HepG2 (cell line): Measurements from ENCODE around the gene RAB36. TPM values are rescaled to one million over a fixed set of nuclear protein-coding genes. Genes with fewer than 3 reads are reported as not detected.

Experiments
- FOXA3 ChIP-seq: IDR thresholded peaks from 2 replicates; pipeline ENCODE4 v1.6.1; 2016; ENCODE audit warnings: missing genetic modification reagents, missing compliant biosample characterization
- KLF13 ChIP-seq: sonication (generic); formaldehyde crosslinking; IDR thresholded peaks from 2 replicates; pipeline ENCODE4 v1.4.0; 2020; ENCODE audit warnings: mild to moderate bottlenecking, missing genetic modification reagents
- KLF6 ChIP-seq: IDR thresholded peaks from 2 replicates; pipeline ENCODE4 v1.8.0; 2016; ENCODE audit warnings: missing biosample characterization, missing genetic modification reagents
- NRL ChIP-seq: sonication (generic); formaldehyde crosslinking; IDR thresholded peaks from 2 replicates; pipeline ENCODE4 v1.5.0; 2020; ENCODE audit warnings: missing genetic modification reagents, mild to moderate bottlenecking, moderate library complexity, borderline replicate concordance
- PHF20 ChIP-seq: sonication (generic); formaldehyde crosslinking; IDR thresholded peaks from 2 replicates; pipeline ENCODE4 v1.5.0; 2020; ENCODE audit warnings: mild to moderate bottlenecking, missing genetic modification reagents
- SALL2 ChIP-seq: sonication (generic); formaldehyde crosslinking; IDR thresholded peaks from 2 replicates; pipeline ENCODE4 v1.8.1; 2023; ENCODE audit warnings: mild to moderate bottlenecking, missing genetic modification reagents, inconsistent platforms
- YEATS2 ChIP-seq: sonication (generic); formaldehyde crosslinking; IDR thresholded peaks from 2 replicates; pipeline ENCODE4 v1.4.0; 2020; ENCODE audit warnings: missing genetic modification reagents, borderline replicate concordance
- ZNF121 ChIP-seq: sonication (generic); formaldehyde crosslinking; IDR thresholded peaks from 2 replicates; pipeline ENCODE4 v1.5.0; 2020; ENCODE audit warnings: mild to moderate bottlenecking, missing genetic modification reagents
- ZNF160 ChIP-seq: sonication (generic); formaldehyde crosslinking; IDR thresholded peaks from 2 replicates; pipeline ENCODE4 v1.8.0; 2022; ENCODE audit warnings: mild to moderate bottlenecking, inconsistent platforms, missing genetic modification reagents
- ZNF367 ChIP-seq: sonication (generic); formaldehyde crosslinking; IDR thresholded peaks from 2 replicates; pipeline ENCODE4 v1.4.0; 2020; ENCODE audit warnings: missing genetic modification reagents, borderline replicate concordance
- ZNF569 ChIP-seq: sonication (generic); formaldehyde crosslinking; IDR thresholded peaks from 2 replicates; pipeline ENCODE4 v1.5.0; 2020; ENCODE audit warnings: mild to moderate bottlenecking, missing genetic modification reagents, moderate library complexity, borderline replicate concordance
- ZNF570 ChIP-seq: sonication (generic); formaldehyde crosslinking; IDR thresholded peaks from 2 replicates; pipeline ENCODE4 v1.4.0; 2020; ENCODE audit warnings: mild to moderate bottlenecking, missing genetic modification reagents, borderline replicate concordance
- ZNF790 ChIP-seq: sonication (generic); formaldehyde crosslinking; IDR thresholded peaks from 2 replicates; pipeline ENCODE4 v1.8.0; 2022; ENCODE audit warnings: missing genetic modification reagents, mild to moderate bottlenecking, borderline replicate concordance
- ZNF878 ChIP-seq: sonication (generic); formaldehyde crosslinking; IDR thresholded peaks from 2 replicates; pipeline ENCODE4 v1.8.1; 2023; ENCODE audit warnings: mild to moderate bottlenecking, missing genetic modification reagents, moderate library complexity
- polyA plus RNA-seq, 8 experiments: library from polyadenylated mRNA; depleted of rRNA in 3 of 8; stranded (reverse) in 7 of 8; unstranded in 1 of 8; fragments of >200 nt; fragmentation: Illumina TruSeq in 4 of 8; extraction: Trizol in 4 of 8; gene quantifications; 2 replicates each; pipeline versions ENCODE4 v1.2.1 to v1.2.3, GENCODE V29; 2011 to 2016; ENCODE audit warnings: low read depth in 4 of 8, missing spikeins in 1 of 8, mixed read lengths in 1 of 8; ENCODE audit not compliant: insufficient read depth in 1 of 8
- total RNA-seq, 5 experiments: library from RNA; depleted of rRNA; stranded (reverse); fragments of >200 nt; fragmentation: Illumina TruSeq; extraction: Trizol; gene quantifications; 2 replicates each; pipeline ENCODE4 v1.2.3, GENCODE V29; 2016; ENCODE audit warnings: low read depth in 1 of 5
- TF ChIP-seq, protein P1 (sequence below): sonication (generic); formaldehyde crosslinking; conservative IDR thresholded peaks from 2 replicates; pipeline ENCODE4 v1.8.0; 2022; ENCODE audit warnings: low read depth, missing genetic modification reagents
- TF ChIP-seq, protein P2 (sequence below): sonication (generic); formaldehyde crosslinking; IDR thresholded peaks from 2 replicates; pipeline ENCODE4 v1.4.0; 2020; ENCODE audit warnings: missing genetic modification reagents, borderline replicate concordance
- TF ChIP-seq, protein P3 (sequence below): IDR thresholded peaks from 2 replicates; pipeline ENCODE4 v1.6.1; 2018; ENCODE audit warnings: missing genetic modification reagents, mild to moderate bottlenecking, missing compliant biosample characterization
- TF ChIP-seq, protein P4 (sequence below): sonication (generic); formaldehyde crosslinking; IDR thresholded peaks from 2 replicates; pipeline ENCODE4 v1.5.0; 2020; ENCODE audit warnings: missing genetic modification reagents
- TF ChIP-seq, protein P5 (sequence below): sonication (generic); formaldehyde crosslinking; conservative IDR thresholded peaks from 2 replicates; pipeline ENCODE4 v1.8.1; 2023; ENCODE audit warnings: missing genetic modification reagents

The RAB36 gene
- total and polyA plus RNA-seq, 2 of the 13 experiments (the other 11 are each of a cell fraction or from before 2014, with no cell fraction given) = 0.24 to 0.86 TPM

DNA sequence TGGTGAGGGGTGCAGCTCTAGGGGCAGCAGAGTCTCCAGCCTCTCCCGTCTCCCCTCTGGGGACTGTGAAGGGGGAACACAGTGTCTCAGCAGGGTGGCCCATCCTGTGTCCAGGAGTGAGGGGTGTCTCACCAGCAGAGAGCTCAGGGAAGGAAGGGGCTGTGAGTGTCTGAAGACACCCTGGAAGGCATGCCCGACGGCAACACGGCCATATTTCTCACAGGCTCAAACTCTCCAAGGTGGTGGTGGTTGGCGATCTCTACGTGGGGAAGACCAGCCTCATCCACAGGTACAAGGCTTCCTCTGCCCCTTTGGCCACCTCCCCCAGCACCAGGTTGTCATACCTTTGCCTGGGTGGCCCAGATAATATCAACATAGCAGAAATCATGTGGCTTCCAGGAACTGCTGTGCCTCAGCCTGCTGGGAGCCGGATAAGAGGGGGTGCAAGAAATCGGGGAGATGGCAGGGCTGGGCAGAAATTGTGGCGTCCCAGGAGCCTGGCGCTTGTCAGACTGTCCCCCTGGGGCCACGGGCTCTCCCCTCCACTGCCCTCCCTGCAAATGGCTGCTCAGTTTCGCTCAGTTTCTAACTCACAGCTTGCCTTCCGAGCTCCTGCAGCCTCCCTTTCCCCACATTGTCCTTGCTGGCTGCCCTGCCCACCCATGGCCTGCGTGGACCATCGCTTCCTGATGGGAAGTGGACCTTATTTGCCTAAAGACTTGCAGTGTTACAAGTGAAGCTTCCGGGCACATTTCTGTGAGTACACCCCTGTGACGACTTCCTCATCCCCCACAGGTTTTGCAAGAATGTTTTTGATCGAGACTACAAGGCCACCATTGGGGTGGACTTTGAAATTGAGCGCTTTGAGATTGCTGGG is 7.2 kb downstream of the RAB36 start (continued):
- TF ChIP-seq FOXA3 (peak; percentile 72), ZNF121 (no peak), ZNF367 (CRISPR knock-in tag) (no peak), ZNF160 (CRISPR knock-in tag) (no peak), ZNF569 (no peak), ZNF570 (CRISPR knock-in tag) (no peak), YEATS2 (CRISPR knock-in tag) (peak; percentile 46; the same call in 1 of the 2 replicates), PHF20 (CRISPR knock-in tag) (0 out of 2 replicates have a peak, but pooled peaks have one; percentile 18), NRL (CRISPR knock-in tag) (no peak), SALL2 (no peak), KLF13 (CRISPR knock-in tag) (no peak), ZNF878 (CRISPR knock-in tag) (no peak), KLF6 (CRISPR knock-in tag) (no peak), ZNF790 (CRISPR knock-in tag) (no peak)
- TF ChIP-seq, protein P1, sequence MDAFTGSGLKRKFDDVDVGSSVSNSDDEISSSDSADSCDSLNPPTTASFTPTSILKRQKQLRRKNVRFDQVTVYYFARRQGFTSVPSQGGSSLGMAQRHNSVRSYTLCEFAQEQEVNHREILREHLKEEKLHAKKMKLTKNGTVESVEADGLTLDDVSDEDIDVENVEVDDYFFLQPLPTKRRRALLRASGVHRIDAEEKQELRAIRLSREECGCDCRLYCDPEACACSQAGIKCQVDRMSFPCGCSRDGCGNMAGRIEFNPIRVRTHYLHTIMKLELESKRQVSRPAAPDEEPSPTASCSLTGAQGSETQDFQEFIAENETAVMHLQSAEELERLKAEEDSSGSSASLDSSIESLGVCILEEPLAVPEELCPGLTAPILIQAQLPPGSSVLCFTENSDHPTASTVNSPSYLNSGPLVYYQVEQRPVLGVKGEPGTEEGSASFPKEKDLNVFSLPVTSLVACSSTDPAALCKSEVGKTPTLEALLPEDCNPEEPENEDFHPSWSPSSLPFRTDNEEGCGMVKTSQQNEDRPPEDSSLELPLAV = no peak
- TF ChIP-seq, protein P2, sequence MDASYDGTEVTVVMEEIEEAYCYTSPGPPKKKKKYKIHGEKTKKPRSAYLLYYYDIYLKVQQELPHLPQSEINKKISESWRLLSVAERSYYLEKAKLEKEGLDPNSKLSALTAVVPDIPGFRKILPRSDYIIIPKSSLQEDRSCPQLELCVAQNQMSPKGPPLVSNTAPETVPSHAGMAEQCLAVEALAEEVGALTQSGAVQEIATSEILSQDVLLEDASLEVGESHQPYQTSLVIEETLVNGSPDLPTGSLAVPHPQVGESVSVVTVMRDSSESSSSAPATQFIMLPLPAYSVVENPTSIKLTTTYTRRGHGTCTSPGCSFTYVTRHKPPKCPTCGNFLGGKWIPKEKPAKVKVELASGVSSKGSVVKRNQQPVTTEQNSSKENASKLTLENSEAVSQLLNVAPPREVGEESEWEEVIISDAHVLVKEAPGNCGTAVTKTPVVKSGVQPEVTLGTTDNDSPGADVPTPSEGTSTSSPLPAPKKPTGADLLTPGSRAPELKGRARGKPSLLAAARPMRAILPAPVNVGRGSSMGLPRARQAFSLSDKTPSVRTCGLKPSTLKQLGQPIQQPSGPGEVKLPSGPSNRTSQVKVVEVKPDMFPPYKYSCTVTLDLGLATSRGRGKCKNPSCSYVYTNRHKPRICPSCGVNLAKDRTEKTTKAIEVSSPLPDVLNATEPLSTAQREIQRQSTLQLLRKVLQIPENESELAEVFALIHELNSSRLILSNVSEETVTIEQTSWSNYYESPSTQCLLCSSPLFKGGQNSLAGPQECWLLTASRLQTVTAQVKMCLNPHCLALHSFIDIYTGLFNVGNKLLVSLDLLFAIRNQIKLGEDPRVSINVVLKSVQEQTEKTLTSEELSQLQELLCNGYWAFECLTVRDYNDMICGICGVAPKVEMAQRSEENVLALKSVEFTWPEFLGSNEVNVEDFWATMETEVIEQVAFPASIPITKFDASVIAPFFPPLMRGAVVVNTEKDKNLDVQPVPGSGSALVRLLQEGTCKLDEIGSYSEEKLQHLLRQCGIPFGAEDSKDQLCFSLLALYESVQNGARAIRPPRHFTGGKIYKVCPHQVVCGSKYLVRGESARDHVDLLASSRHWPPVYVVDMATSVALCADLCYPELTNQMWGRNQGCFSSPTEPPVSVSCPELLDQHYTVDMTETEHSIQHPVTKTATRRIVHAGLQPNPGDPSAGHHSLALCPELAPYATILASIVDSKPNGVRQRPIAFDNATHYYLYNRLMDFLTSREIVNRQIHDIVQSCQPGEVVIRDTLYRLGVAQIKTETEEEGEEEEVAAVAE (CRISPR knock-in tag) = no peak
- TF ChIP-seq, protein P3, sequence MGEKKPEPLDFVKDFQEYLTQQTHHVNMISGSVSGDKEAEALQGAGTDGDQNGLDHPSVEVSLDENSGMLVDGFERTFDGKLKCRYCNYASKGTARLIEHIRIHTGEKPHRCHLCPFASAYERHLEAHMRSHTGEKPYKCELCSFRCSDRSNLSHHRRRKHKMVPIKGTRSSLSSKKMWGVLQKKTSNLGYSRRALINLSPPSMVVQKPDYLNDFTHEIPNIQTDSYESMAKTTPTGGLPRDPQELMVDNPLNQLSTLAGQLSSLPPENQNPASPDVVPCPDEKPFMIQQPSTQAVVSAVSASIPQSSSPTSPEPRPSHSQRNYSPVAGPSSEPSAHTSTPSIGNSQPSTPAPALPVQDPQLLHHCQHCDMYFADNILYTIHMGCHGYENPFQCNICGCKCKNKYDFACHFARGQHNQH (CRISPR knock-in tag) = 0 out of 2 replicates have a peak, but pooled peaks have one; percentile 45
- TF ChIP-seq, protein P4, sequence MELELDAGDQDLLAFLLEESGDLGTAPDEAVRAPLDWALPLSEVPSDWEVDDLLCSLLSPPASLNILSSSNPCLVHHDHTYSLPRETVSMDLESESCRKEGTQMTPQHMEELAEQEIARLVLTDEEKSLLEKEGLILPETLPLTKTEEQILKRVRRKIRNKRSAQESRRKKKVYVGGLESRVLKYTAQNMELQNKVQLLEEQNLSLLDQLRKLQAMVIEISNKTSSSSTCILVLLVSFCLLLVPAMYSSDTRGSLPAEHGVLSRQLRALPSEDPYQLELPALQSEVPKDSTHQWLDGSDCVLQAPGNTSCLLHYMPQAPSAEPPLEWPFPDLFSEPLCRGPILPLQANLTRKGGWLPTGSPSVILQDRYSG (CRISPR knock-in tag) = no peak
- TF ChIP-seq, protein P5, sequence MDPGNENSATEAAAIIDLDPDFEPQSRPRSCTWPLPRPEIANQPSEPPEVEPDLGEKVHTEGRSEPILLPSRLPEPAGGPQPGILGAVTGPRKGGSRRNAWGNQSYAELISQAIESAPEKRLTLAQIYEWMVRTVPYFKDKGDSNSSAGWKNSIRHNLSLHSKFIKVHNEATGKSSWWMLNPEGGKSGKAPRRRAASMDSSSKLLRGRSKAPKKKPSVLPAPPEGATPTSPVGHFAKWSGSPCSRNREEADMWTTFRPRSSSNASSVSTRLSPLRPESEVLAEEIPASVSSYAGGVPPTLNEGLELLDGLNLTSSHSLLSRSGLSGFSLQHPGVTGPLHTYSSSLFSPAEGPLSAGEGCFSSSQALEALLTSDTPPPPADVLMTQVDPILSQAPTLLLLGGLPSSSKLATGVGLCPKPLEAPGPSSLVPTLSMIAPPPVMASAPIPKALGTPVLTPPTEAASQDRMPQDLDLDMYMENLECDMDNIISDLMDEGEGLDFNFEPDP (CRISPR knock-in tag) = no peak
